Activated CD4-positive, alpha-beta T cell treated with anti-CD3 and anti-CD28 coated beads, Interleukin-2, amount 10 ng/mL, durations not matched to agents 24 days and 14 days (primary cell): ENCODE data around the gene CNTN4. TPM values are rescaled to one million over a fixed set of nuclear protein-coding genes. Genes with fewer than 3 reads are reported as not detected.

Experiments used
- DNase-seq: peaks from one replicate; pipeline ENCODE4 v3.0.0; 2022
- H3K27ac Mint-ChIP-seq: one replicate; pipeline ENCODE4 v1.8.0; 2022; ENCODE audit warnings: mild to moderate bottlenecking, mixed read lengths
- H3K27me3 Mint-ChIP-seq: one replicate; pipeline ENCODE4 v1.8.0; 2022; ENCODE audit warnings: mixed read lengths
- H3K36me3 Mint-ChIP-seq: one replicate; pipeline ENCODE4 v1.8.0; 2022; ENCODE audit warnings: low read depth, mild to moderate bottlenecking, mixed read lengths
- H3K4me1 Mint-ChIP-seq: one replicate; pipeline ENCODE4 v1.8.0; 2021; ENCODE audit warnings: mixed read lengths
- H3K4me3 Mint-ChIP-seq: one replicate; pipeline ENCODE4 v1.8.0; 2022; ENCODE audit warnings: mild to moderate bottlenecking, moderate library complexity, mixed read lengths
- H3K9me3 Mint-ChIP-seq: one replicate; pipeline ENCODE4 v1.8.0; 2021; ENCODE audit warnings: mixed read lengths
- intact Hi-C: fragments of 100-400 bp; cut with micrococcal nuclease; formaldehyde crosslinking; loops from one replicate; pipeline ENCODE4 v1.15.1; 2023
- total RNA-seq: library from RNA; stranded (reverse); gene quantifications from 2 replicates; pipeline ENCODE4 v1.2.3, GENCODE V29; 2022

CNTN4 gene
- total RNA-seq, 1 donor from 2014 or later: not detected

DNA sequence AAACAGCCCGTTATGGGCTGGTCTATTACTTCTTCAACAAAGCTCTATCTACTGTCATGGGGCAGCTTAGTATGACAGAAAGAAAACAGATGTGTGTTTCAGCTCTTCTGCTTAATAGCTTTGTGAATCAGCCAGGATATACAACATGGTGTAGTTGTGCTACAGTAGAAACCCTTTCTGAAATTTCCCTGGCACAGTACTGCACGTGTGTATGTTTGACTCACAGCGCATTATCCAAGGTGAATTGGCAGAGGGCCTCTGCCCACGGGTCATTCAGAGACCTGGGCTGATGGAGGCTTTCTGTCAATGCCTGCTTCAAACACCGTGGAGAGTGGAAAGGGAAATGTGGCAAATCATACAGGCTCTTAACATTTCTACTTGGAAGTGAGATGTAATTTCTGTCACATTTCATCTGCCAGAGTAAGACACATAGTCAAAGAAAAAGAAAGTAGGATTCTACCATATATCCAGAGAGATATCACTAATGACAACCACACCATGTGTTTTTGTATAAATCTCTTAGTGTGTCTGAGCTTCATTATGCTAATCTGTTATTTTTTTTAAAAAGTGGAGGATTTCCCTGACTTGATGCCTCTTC is 505.1 kb downstream of the CNTN4 start:
- no peaks in the 10 kb centered on the region for H3K4me1 Mint-ChIP-seq
- H3K4me3 Mint-ChIP-seq: no peak overlapping the region
- no peaks in the 10 kb centered on the region for H3K9me3 Mint-ChIP-seq
- intact Hi-C loops: no loop called here
- no peaks in the 10 kb centered on the region for H3K36me3 Mint-ChIP-seq
- H3K27me3 Mint-ChIP-seq: no peaks in the 10 kb centered on the region
- DNase-seq: no peak
- H3K27ac Mint-ChIP-seq: no peak overlapping the region

- Mint-ChIP-seq H3K9me3 (no peaks in the 10 kb centered on the region), H3K27ac (no peak overlapping the region), H3K36me3 (no peaks in the 10 kb centered on the region), H3K27me3 (no peaks in the 10 kb centered on the region), H3K4me1 (no peaks in the 10 kb centered on the region), H3K4me3 (no peak overlapping the region)
- intact Hi-C loops: no loop called here
- DNase-seq: no peak
Measured at GRCh38 chr3:2614578-2614977, 515.9 kb downstream of the CNTN4 start.

DNA sequence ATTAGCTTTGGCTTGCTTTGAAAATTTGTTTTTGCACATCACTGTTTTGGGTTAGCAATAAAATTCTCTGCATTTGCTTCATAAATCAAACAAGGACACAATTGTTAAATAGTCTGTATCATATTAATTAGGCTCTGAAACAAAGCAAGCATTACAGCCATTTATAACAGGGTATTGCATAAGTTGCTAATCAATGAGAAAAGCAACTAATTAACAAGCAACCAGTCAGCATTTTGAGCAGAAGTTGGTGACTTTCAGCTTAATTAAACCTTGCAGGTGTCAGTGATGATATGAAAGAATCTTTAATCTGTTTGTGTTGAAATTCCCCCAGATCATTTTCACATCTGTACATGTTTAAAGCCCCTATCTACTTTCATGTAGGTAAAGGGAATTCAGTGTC is 516.4 kb downstream of the CNTN4 start:
- intact Hi-C loops: no loop called here
- H3K27ac Mint-ChIP-seq: no peak overlapping the region
- H3K9me3 Mint-ChIP-seq: no peaks in the 10 kb centered on the region
- H3K27me3 Mint-ChIP-seq: no peaks in the 10 kb centered on the region
- H3K4me1 Mint-ChIP-seq: no peaks in the 10 kb centered on the region
- H3K36me3 Mint-ChIP-seq: no peaks in the 10 kb centered on the region
- H3K4me3 Mint-ChIP-seq: no peak overlapping the region
- no peak for DNase-seq

GRCh38 chr3:2623436-2623835 is 524.8 kb downstream of the CNTN4 start:
- no peaks in the 10 kb centered on the region for H3K27me3 Mint-ChIP-seq
- no peak for DNase-seq
- H3K36me3 Mint-ChIP-seq: no peaks in the 10 kb centered on the region
- no peaks in the 10 kb centered on the region for H3K4me1 Mint-ChIP-seq
- H3K4me3 Mint-ChIP-seq: no peak overlapping the region
- no peaks in the 10 kb centered on the region for H3K9me3 Mint-ChIP-seq
- H3K27ac Mint-ChIP-seq: no peak overlapping the region
- intact Hi-C loops: no loop called here

GRCh38 chr3:2628117-2628516 is 529.5 kb downstream of the CNTN4 start:
- no peaks in the 10 kb centered on the region for H3K27me3 Mint-ChIP-seq
- H3K27ac Mint-ChIP-seq: no peak overlapping the region
- intact Hi-C loops: no loop called here
- H3K9me3 Mint-ChIP-seq: no peaks in the 10 kb centered on the region
- no peak overlapping the region for H3K4me3 Mint-ChIP-seq
- H3K4me1 Mint-ChIP-seq: no peaks in the 10 kb centered on the region
- no peaks in the 10 kb centered on the region for H3K36me3 Mint-ChIP-seq
- DNase-seq: no peak

DNA sequence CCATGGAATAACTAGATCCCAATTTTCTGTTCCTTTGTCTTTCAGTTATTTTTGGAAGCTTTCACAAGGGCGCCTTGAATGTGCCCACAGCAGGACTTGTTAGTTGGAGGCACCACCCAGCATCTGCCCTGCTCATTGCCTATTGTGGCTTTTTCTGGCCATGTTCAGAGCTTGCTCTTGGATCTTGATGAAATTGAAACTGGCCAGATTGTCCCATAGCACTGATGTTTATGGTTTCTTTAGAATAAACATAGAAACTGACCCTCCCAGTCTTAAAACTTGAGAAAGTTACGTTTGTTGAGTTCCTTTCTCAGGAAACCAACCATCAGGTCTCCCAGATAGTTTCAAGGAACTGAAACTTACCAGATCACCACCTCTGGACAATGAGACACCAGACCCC is 536.8 kb downstream of the CNTN4 start:
- no peak for DNase-seq
- intact Hi-C loops: no loop called here
- H3K4me3 Mint-ChIP-seq: no peak overlapping the region
- H3K36me3 Mint-ChIP-seq: no peaks in the 10 kb centered on the region
- no peaks in the 10 kb centered on the region for H3K9me3 Mint-ChIP-seq
- H3K27ac Mint-ChIP-seq: no peak overlapping the region
- H3K27me3 Mint-ChIP-seq: no peaks in the 10 kb centered on the region
- H3K4me1 Mint-ChIP-seq: no peaks in the 10 kb centered on the region

DNA sequence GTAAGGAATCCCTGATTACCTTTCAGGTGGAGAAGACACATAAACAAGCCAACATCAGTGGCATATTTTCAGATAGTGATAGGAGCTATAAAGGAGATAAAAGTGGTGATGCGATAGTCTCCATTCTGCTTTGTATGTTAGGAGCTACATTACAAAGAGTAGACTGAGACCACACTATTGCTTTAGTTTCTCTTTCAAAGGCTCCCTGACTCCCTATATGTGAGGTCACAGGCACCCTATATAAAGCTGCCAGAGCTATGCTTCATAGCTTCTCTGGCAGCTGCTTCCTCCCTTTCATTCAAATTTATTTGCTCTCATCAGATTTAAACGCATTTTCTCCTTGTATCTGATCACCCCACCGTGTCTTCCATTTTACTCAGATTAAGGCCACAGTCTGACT is 544.9 kb downstream of the CNTN4 start:
- H3K27me3 Mint-ChIP-seq: no peaks in the 10 kb centered on the region
- H3K9me3 Mint-ChIP-seq: no peaks in the 10 kb centered on the region
- H3K4me3 Mint-ChIP-seq: no peak overlapping the region
- no peak for DNase-seq
- no peaks in the 10 kb centered on the region for H3K4me1 Mint-ChIP-seq
- intact Hi-C loops: no loop called here
- H3K36me3 Mint-ChIP-seq: no peaks in the 10 kb centered on the region
- no peak overlapping the region for H3K27ac Mint-ChIP-seq

- intact Hi-C loops: no loop called here
- H3K4me3 Mint-ChIP-seq: no peak overlapping the region
- no peak overlapping the region for H3K27ac Mint-ChIP-seq
- H3K36me3 Mint-ChIP-seq: no peaks in the 10 kb centered on the region
- no peaks in the 10 kb centered on the region for H3K9me3 Mint-ChIP-seq
- no peaks in the 10 kb centered on the region for H3K4me1 Mint-ChIP-seq
- DNase-seq: no peak
- H3K27me3 Mint-ChIP-seq: no peaks in the 10 kb centered on the region
Measured at GRCh38 chr3:2645001-2645400, 546.3 kb downstream of the CNTN4 start.

- Mint-ChIP-seq H3K4me3 (no peak overlapping the region), H3K27me3 (no peaks in the 10 kb centered on the region), H3K9me3 (no peaks in the 10 kb centered on the region), H3K27ac (no peak overlapping the region), H3K36me3 (no peaks in the 10 kb centered on the region), H3K4me1 (no peaks in the 10 kb centered on the region)
- intact Hi-C loops: no loop called here
- no peak for DNase-seq
Measured at GRCh38 chr3:2650746-2651145, 552.1 kb downstream of the CNTN4 start.

DNA sequence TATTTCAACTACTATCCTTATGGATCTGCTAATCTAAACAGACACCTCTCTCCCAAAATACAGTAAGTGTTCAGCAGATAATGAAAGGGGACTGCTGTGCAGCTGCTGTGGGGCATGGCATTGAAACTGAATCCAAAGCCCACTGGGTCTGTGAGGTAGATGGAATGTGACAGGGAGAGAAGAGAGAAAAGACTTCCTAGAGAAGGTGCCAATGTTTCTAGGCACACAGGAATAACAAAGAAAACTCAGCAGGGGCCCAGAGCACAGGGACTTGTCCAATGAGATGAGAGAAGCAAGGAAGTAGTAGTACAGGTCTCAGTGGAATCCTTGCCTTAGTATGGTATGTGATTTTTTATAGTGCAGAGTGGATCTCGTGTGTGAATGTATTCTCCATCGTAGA is 553.7 kb downstream of the CNTN4 start:
- no peaks in the 10 kb centered on the region for H3K9me3 Mint-ChIP-seq
- intact Hi-C loops: no loop called here
- no peak overlapping the region for H3K4me3 Mint-ChIP-seq
- no peaks in the 10 kb centered on the region for H3K4me1 Mint-ChIP-seq
- H3K27me3 Mint-ChIP-seq: no peaks in the 10 kb centered on the region
- no peak overlapping the region for H3K27ac Mint-ChIP-seq
- no peaks in the 10 kb centered on the region for H3K36me3 Mint-ChIP-seq
- no peak for DNase-seq

- Mint-ChIP-seq H3K4me1 (no peaks in the 10 kb centered on the region), H3K27ac (no peak overlapping the region), H3K9me3 (no peaks in the 10 kb centered on the region), H3K4me3 (no peak overlapping the region), H3K27me3 (no peaks in the 10 kb centered on the region), H3K36me3 (no peaks in the 10 kb centered on the region)
- no peak for DNase-seq
- intact Hi-C loops: no loop called here
Measured at GRCh38 chr3:2653706-2654105, 555.0 kb downstream of the CNTN4 start.

DNA sequence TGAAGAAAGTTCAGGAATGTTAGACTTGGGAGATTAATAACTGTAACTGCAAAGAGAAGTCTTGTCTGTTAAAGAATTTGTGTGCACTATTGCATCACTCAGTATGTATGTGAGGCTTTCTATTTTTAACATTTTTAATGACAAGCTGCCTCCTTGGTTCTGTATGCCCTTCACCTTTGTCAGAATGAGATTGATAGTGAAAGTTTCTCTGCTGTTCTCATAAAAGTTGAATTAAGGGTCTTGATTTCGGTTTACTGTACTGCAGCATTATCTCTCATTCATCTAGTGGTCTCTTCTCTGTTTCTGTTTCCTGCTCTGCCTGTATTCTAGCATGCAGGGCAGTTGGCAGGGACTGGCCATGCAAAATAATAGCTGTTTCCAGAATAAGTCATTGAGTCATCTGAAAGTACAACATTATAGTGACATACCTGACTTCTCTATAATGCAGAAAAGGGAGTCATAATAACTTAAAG is 556.6 kb downstream of the CNTN4 start:
- intact Hi-C loops: no loop called here
- H3K27me3 Mint-ChIP-seq: no peaks in the 10 kb centered on the region
- H3K36me3 Mint-ChIP-seq: no peaks in the 10 kb centered on the region
- no peaks in the 10 kb centered on the region for H3K9me3 Mint-ChIP-seq
- H3K27ac Mint-ChIP-seq: no peak overlapping the region
- no peak overlapping the region for H3K4me3 Mint-ChIP-seq
- DNase-seq: no peak
- no peaks in the 10 kb centered on the region for H3K4me1 Mint-ChIP-seq

- H3K27ac Mint-ChIP-seq: no peak overlapping the region
- no peaks in the 10 kb centered on the region for H3K4me1 Mint-ChIP-seq
- H3K36me3 Mint-ChIP-seq: no peaks in the 10 kb centered on the region
- no peaks in the 10 kb centered on the region for H3K9me3 Mint-ChIP-seq
- intact Hi-C loops: no loop called here
- no peak for DNase-seq
- H3K27me3 Mint-ChIP-seq: no peaks in the 10 kb centered on the region
- H3K4me3 Mint-ChIP-seq: no peak overlapping the region
Measured at GRCh38 chr3:2656806-2657777, 558.4 kb downstream of the CNTN4 start.

- H3K36me3 Mint-ChIP-seq: no peaks in the 10 kb centered on the region
- no peak overlapping the region for H3K27ac Mint-ChIP-seq
- no peaks in the 10 kb centered on the region for H3K9me3 Mint-ChIP-seq
- H3K27me3 Mint-ChIP-seq: no peaks in the 10 kb centered on the region
- DNase-seq: no peak
- H3K4me3 Mint-ChIP-seq: no peak overlapping the region
- intact Hi-C loops: no loop called here
- no peaks in the 10 kb centered on the region for H3K4me1 Mint-ChIP-seq
Measured at GRCh38 chr3:2657971-2658370, 559.3 kb downstream of the CNTN4 start.
